ENCODE results near the gene FAM237B.

- TF ChIP-seq CTCF (IDR thresholded peaks at IDR 0.05), result no peak
- no peak for TF ChIP-seq EZH2 (IDR thresholded peaks at IDR 0.05)
- TF ChIP-seq EZH2phosphoT487 (IDR thresholded peaks at IDR 0.05), result no peak
These were observed 23.9 kb upstream of the FAM237B start for GRCh38 chr7:90345016-90345415.

All from neural progenitor cell (in vitro differentiated cells).